Hippocampal formation (tissue), 2 donors: ENCODE data around the gene KCNN3.

ENCODE experiments used
- DNase-seq, 2 donors: peaks; one replicate each; lab custom pipeline; 2025; lab: John Stamatoyannopoulos, UW

KCNN3 gene

DNA sequence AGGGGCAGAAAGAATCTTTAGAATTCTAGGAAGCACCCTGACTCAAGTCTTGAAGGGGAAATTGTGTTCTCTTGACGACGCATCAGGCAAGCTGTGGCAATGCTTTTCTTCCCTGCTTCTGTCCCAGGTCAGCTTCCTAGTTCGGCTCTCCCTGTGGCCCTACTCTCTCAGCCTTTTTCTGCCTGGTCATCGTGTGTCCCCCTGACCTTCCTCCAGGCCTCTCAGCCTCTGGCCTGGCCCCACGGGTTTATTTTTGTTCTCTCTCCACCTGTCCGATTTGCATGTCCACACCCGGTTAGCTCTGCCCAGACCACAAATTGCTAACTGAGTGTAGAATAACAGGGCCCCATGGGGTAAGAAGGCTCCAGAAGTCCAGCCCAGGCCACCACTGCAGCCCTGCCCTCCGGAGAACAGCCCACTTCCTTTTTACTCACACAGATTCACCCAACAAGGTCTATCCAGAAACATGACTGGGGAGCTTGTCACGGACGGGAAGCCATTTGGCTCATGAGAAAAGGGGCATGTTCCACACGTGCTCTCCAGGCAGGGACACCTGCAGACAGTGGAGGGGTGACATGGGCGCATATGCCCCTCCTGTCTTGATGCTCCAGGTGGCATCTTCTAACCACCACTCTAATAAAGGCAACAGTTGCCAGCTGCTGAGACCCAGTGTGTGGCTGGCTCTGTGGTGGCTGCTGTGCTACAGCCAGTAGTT lies 9.8 kb downstream of the KCNN3 start:
- DNase-seq, result no peak

GRCh38 chr1:154859786-154860155 lies 10.3 kb downstream of the KCNN3 start:
- no peak for DNase-seq

- no peak for DNase-seq
Observed at GRCh38 chr1:154859151-154859785, 10.8 kb downstream of the KCNN3 start.

- no peak for DNase-seq
Observed at GRCh38 chr1:154857441-154858215, 12.5 kb downstream of the KCNN3 start.

- DNase-seq, result no peak
Observed at GRCh38 chr1:154857022-154857421, 13.1 kb downstream of the KCNN3 start.

DNA sequence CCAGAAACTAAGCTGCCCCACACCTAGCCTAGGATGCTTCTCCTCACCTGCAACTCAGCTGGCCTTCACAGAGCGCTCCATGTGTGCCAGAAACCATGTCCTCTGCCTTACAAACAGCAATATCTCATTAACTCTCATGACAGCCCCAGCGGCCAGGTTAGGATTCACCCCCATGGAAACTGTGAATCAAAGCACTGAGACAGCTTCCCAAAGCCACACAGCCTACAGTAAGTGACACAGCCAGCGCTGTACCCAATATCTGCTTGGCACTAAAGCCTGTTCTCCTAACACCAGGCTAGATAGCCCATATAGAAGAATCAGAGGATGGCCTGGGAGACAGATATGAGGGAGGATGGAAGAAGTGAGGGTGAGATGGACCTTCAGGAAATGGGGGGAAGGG lies 13.5 kb downstream of the KCNN3 start:
- DNase-seq, result no peak

GRCh38 chr1:154856049-154856448 lies 14.0 kb downstream of the KCNN3 start:
- no peak for DNase-seq

DNA sequence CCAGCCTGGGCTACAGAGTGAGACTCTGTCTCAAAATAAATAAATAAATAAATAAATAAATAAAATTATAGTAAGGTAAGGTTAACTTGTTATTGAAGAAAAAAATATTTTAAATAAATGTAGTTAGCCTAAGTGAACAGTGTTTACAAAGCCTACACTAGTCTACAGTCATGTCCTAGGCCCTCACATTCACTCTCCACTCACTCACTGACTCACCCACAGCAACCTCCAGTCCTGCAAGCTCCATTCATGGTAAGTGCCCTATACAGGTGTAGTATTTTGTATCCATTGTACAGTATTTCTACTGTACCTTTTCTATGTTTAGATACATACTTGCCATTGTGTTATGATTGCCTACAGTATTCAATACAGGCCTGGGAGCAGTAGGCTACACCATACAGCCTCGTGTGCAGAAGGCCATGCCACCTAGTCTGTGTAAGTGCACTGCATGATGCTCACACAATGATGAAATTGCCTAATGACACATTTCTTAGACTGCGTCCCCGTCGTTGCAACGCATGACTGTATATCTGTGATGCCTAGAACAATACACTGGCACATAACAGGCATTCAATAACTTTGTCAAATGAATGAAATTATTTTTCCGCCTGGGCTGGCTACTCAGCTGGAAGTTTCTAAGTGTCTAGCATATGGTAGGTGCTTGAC lies 14.8 kb downstream of the KCNN3 start:
- DNase-seq, result no peak

- DNase-seq, result no peak
Observed at GRCh38 chr1:154852845-154853244, 17.2 kb downstream of the KCNN3 start.

DNA sequence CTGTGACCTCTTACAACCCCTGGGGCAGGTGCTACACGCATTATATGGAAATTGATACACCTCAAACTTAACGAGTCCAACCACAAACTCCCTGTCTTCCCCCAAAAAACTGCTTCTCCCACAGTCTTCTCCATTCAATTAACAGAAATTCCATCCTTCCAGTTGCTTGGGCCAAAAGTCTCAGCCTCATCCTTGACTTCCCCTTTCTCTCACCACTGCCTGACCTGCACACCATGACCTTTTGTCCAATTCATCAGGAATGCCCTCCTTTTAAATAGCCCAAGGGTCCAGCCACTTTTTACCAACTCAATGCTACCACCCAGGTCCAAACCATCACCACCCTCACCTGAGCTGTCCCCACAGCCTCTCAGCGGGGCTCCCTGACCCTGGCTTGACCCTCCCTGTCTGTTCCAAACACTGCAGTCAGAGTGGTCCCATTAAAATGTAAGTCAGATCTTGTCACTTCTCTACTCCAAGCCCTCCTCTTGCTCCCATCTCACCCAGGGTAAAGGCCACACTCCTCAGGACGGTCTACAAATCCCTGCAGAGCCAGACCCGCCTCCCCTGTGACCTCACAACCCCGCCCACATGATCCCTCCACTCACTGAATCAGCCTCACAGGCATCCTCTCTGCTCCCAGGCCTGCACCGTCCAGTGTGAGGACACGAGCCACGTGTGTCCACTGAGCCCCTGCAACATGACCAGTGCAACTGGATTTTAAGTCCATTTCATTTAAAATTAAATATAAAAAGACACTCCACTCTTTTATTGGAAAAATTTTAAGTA lies 18.5 kb downstream of the KCNN3 start:
- no peak for DNase-seq

GRCh38 chr1:154849645-154850131 lies 20.4 kb downstream of the KCNN3 start:
- DNase-seq, result no peak

- no peak for DNase-seq
Observed at GRCh38 chr1:154848983-154849382, 21.1 kb downstream of the KCNN3 start.

DNA sequence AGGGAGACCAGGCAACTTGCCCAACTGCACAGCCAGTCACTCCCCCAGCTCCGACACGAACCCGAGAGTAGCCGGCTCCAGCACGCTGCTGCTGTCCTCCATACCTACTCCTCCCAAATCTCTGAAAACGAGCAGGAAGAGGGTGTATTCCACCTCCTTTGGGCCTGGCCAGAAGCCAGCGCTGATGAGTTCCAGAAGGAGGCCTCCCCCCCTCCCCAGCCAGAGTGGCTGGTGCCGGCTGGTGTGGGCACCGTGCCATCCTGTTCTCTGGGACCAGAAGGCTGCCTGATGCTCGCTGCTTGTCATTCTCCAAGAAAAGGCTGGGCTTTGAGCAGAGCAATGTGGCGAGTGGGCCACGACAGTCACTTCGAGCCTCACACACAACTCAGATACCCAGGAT lies 22.2 kb downstream of the KCNN3 start:
- DNase-seq, result peak in 1 of 2 donors; percentile 74

DNA sequence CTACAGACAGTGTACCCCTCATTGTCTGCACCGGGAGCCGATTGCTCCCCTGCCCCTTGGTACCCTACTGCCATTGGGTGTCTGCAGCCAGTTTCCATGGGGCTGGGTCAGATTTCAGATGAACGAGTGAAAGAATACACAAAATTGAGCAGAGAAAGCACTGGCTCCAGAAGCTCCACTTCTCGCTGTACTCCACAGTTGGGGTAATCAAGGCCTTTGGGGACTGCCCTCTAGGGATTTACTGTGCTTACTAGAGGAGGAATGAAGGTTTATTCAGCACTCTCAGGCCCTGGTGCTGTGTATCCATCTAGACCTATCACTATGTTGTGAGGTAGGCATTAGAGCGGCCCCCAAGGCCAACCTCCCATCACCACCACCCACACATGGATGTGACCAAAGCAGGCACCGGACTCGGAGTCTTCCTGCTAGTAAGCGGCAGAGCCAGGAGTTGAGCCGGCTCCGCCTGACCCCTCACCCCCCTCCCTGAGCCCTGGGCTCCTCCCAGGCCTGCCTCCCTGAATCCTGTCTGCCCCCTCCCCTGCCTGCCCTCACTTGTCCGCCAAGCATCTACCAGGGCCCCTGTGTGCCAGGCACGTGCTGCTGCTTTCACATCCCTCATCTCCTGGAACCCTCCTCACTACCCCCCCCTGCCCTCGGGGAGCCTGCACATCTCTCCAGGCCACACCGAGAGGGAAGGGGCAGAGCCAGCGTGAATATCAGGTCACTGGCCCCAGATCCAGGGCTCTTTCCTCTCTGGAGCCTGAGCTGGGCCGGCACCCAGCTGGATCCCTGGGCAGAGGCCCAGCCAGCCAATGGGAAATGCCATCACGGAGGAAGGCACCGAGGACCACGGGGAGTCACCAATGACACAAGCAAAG lies 23.3 kb downstream of the KCNN3 start:
- DNase-seq, result peak; percentile 44 to 75

- peak in 1 of 2 donors; percentile 18 for DNase-seq
Observed at GRCh38 chr1:154845879-154846278, 24.2 kb downstream of the KCNN3 start.

- DNase-seq, result no peak
Observed at GRCh38 chr1:154845174-154845573, 24.9 kb downstream of the KCNN3 start.

DNA sequence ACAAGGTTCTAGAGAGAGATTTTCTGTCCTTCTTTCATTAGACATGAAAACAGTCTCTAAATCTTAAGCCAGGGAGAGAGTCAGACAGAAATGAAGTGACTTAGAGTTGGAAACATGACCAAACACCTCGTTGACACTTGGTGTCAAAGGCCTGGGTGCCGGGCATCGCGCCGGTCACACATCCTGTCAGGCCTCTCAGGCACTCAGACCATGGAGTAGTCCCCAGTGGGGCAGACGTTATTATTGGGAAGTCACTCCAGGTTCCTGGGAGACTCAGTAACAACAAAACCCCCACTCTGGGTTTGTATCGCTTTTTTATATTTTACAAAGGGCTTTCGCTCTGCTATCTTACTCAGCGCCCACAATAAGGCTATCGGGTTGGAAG lies 25.8 kb downstream of the KCNN3 start:
- DNase-seq, result no peak

DNA sequence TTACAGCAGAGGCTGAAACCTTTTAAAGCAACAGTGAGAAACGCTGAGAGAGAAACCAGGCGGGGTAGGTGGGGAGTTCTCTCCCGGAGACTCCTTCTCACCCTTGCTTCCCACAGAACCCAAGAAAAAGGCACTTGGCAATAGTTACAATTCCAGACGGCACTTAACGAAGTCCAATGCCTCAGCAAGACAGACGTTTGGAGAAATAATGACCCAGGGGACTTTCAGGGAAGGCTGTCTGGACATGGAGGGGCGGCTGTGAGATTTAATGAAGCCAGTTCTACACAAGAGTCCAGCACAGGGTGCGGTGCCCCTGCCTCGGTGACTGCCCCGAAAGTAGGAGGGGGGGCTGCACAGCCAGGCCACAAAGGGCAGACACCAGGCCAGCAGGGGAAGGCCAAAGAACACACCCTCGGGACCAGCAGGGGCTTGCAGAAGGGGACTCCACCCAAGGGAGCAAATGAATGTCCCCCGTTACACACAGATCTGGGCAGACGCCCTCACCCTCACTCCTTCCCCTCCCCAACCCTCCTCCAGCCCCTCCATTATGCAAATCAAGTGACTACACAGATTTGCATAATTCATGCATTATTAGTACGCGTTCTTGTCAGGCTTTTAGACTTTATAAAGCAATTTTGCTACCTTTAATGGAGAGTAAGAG lies 26.3 kb downstream of the KCNN3 start:
- DNase-seq, result no peak

DNA sequence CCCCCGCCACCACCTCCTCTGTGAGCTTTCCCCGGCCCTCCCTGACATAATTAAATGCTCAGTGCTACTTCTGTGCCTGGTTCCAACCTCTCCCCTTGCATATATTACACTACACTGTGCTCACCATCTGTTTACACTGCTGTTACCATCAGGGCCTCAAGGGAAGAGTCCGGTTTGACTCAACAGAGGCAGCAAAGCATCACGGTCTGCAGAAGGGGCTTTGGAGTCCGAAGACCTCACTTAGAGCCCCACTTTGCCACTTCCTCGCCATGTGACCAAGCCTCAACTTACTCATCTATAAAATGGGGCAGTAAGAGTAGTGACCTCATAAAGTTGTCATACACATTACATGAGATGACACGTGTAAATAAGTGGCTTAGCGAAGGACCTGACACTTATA lies 27.4 kb downstream of the KCNN3 start:
- DNase-seq, result no peak

DNA sequence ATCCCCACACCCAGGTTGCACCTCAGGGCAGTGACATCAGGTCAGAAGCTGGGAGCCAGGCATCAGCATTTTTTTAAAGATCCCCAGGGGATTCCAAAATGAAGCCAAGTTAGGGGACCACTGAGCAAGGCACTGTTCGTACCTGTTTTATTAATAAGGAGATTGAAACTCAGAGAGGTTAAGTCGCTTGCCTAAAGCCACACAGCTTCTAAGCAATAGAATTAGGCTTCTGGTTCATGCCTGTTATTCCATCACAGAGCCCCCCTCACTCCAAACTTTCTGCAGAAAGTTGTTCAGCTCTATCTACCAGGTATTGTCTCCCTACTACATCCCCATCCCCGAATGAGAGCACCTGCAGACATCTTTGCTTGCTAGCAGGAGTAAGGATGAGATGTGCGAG lies 28.7 kb downstream of the KCNN3 start:
- no peak for DNase-seq
